ENCODE results near the gene FKRP.

GRCh38 chr19:46700704-46701103, 45.2 kb upstream of the FKRP start:
- no peak for TF ChIP-seq POLR2AphosphoS5 (IDR thresholded peaks at IDR 0.05; ENCODE audit: low read depth, low read length)
- no peak for TF ChIP-seq SIN3A (IDR thresholded peaks at IDR 0.05; ENCODE audit: borderline replicate concordance, insufficient read depth, low read length)
- TF ChIP-seq FOXP2 (optimal IDR thresholded peaks at IDR 0.05; ENCODE audit: borderline replicate concordance, extremely low read depth, extremely low read length, insufficient read depth): no peak
- TF ChIP-seq, protein P1, sequence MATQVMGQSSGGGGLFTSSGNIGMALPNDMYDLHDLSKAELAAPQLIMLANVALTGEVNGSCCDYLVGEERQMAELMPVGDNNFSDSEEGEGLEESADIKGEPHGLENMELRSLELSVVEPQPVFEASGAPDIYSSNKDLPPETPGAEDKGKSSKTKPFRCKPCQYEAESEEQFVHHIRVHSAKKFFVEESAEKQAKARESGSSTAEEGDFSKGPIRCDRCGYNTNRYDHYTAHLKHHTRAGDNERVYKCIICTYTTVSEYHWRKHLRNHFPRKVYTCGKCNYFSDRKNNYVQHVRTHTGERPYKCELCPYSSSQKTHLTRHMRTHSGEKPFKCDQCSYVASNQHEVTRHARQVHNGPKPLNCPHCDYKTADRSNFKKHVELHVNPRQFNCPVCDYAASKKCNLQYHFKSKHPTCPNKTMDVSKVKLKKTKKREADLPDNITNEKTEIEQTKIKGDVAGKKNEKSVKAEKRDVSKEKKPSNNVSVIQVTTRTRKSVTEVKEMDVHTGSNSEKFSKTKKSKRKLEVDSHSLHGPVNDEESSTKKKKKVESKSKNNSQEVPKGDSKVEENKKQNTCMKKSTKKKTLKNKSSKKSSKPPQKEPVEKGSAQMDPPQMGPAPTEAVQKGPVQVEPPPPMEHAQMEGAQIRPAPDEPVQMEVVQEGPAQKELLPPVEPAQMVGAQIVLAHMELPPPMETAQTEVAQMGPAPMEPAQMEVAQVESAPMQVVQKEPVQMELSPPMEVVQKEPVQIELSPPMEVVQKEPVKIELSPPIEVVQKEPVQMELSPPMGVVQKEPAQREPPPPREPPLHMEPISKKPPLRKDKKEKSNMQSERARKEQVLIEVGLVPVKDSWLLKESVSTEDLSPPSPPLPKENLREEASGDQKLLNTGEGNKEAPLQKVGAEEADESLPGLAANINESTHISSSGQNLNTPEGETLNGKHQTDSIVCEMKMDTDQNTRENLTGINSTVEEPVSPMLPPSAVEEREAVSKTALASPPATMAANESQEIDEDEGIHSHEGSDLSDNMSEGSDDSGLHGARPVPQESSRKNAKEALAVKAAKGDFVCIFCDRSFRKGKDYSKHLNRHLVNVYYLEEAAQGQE (IDR thresholded peaks at IDR 0.05; ENCODE audit: insufficient read depth in 1 of 2, low read depth in 2 of 2, low read length in 2 of 2): no peak
- TF ChIP-seq TAF1 (IDR thresholded peaks at IDR 0.05; ENCODE audit: borderline replicate concordance, insufficient read depth, low read length): no peak

Data from PFSK-1 (cell line).